ENCODE results near the gene PARVA.

- TF ChIP-seq, protein P1, sequence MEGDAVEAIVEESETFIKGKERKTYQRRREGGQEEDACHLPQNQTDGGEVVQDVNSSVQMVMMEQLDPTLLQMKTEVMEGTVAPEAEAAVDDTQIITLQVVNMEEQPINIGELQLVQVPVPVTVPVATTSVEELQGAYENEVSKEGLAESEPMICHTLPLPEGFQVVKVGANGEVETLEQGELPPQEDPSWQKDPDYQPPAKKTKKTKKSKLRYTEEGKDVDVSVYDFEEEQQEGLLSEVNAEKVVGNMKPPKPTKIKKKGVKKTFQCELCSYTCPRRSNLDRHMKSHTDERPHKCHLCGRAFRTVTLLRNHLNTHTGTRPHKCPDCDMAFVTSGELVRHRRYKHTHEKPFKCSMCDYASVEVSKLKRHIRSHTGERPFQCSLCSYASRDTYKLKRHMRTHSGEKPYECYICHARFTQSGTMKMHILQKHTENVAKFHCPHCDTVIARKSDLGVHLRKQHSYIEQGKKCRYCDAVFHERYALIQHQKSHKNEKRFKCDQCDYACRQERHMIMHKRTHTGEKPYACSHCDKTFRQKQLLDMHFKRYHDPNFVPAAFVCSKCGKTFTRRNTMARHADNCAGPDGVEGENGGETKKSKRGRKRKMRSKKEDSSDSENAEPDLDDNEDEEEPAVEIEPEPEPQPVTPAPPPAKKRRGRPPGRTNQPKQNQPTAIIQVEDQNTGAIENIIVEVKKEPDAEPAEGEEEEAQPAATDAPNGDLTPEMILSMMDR (IDR thresholded peaks at IDR 0.05): no peak
- TF ChIP-seq POLR2A (IDR thresholded peaks at IDR 0.05): no peak
Measured at GRCh38 chr11:12546122-12546521, 168.8 kb downstream of the PARVA start.

Measured in lower leg skin (tissue), 3 donors.